Neural progenitor cell (in vitro differentiated cells): ENCODE data around the gene LMLN.

ENCODE experiments used
- CTCF ChIP-seq: fragments of 200-600 bp; sonication (generic); IDR thresholded peaks from 2 replicates; pipeline ENCODE4 v1.5.1; 2017; ENCODE audit warnings: antibody characterized with exemption, mild to moderate bottlenecking
- EZH2 ChIP-seq: fragments of 200-600 bp; sonication (generic); IDR thresholded peaks from 2 replicates; pipeline ENCODE4 v1.6.1; 2017; ENCODE audit warnings: antibody characterized with exemption, mild to moderate bottlenecking, moderate library complexity
- EZH2phosphoT487 ChIP-seq: fragments of 200-600 bp; sonication (generic); IDR thresholded peaks from 2 replicates; pipeline ENCODE4 v1.6.1; 2017; ENCODE audit warnings: antibody characterized with exemption

- no peak for TF ChIP-seq CTCF
- no peak for TF ChIP-seq EZH2
- no peak for TF ChIP-seq EZH2phosphoT487
These were observed 6.1 kb upstream of the LMLN start for GRCh38 chr3:197953881-197954280.
